ENCODE results near the gene FBN2.

DNA sequence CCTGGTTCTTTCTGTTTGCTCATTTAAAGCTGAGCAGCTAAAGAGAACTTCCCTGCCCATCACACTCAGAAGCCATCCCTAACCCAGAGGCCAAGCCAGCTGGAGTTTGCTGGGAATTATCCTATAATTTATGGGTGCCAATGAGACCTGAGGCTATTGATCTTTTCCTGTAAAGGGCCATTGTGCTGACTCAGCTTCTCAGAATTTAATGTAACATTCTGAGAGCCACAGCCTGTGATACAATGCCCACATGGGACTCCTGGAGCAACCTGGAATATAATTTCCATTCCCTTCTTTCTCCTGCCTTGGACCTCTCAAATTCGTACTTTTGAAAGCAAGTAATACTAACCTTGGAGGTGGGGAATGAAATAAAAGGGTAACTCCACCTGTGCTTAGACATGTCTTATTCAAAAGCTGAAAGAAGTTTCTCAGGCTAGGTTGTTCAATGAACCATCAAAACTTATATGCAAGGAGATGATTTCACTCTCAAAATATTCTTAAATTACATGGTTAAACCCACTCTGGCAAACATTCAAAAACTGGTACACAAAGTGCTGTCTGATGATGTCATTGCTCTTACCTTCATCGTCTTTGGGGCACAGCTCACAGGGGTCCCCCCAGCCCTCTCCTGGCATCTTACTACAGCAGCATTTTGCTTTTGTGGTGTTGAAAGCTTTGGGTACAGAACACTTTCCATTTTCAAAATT is 247.7 kb downstream of the FBN2 start:
- TF ChIP-seq, protein P1, sequence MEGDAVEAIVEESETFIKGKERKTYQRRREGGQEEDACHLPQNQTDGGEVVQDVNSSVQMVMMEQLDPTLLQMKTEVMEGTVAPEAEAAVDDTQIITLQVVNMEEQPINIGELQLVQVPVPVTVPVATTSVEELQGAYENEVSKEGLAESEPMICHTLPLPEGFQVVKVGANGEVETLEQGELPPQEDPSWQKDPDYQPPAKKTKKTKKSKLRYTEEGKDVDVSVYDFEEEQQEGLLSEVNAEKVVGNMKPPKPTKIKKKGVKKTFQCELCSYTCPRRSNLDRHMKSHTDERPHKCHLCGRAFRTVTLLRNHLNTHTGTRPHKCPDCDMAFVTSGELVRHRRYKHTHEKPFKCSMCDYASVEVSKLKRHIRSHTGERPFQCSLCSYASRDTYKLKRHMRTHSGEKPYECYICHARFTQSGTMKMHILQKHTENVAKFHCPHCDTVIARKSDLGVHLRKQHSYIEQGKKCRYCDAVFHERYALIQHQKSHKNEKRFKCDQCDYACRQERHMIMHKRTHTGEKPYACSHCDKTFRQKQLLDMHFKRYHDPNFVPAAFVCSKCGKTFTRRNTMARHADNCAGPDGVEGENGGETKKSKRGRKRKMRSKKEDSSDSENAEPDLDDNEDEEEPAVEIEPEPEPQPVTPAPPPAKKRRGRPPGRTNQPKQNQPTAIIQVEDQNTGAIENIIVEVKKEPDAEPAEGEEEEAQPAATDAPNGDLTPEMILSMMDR (IDR thresholded peaks at IDR 0.05) = no peak
- no peak for TF ChIP-seq POLR2A (IDR thresholded peaks at IDR 0.05)
- TF ChIP-seq POLR2AphosphoS5 (IDR thresholded peaks at IDR 0.05) = no peak
